Measurements from ENCODE around the gene CCNB1IP1.
A peak's percentile ranks its signal among the peaks of the same experiment; 100 is the strongest.
"Not testable (repeated sequence)": the region's sequence is repeated elsewhere in the genome, so short reads cannot be mapped to it uniquely, and the experiment has no call there.

Gene CCNB1IP1

GRCh38 chr14:20332788-20333493 is at the start of gene CCNB1IP1:
Gene CCNB1IP1, minus strand, starts transcription at chr14:20333279. Its CDS starts 16,756 bp downstream, at chr14:20316523.
- no peaks in the 10 kb centered on the region for H3K9me3 ChIP-seq (ENCODE audit: control insufficient read depth in 1 of 2, low read length in 2 of 2)
- peak within 1 kb of the TSS; percentile 99 for H3K27ac ChIP-seq (ENCODE audit: low read length)
- peaks cover 8 to 14% of the 10 kb centered on the region in 2 donors for H3K4me1 ChIP-seq (ENCODE audit: control insufficient read depth in 1 of 2, insufficient read depth in 2 of 2, low read length in 2 of 2)
- peaks cover 0 to 5% of the 10 kb centered on the region in 2 donors for H3K36me3 ChIP-seq (ENCODE audit: control insufficient read depth in 1 of 2, insufficient read depth in 2 of 2, low read length in 2 of 2)
- peak within 1 kb of the TSS; percentile 69 to 100 for H3K4me3 ChIP-seq (ENCODE audit: low read depth in 1 of 2, low read length in 2 of 2)
- H3K27me3 ChIP-seq (ENCODE audit: low read depth, low read length) = no peaks in the 10 kb centered on the region

GRCh38 chr14:20382526-20382925 is 49.4 kb upstream of the CCNB1IP1 start:
- H3K36me3 ChIP-seq (ENCODE audit: control insufficient read depth in 1 of 2, insufficient read depth in 2 of 2, low read length in 2 of 2) = peaks cover 77 to 94% of the 10 kb centered on the region in 2 donors

GRCh38 chr14:20381341-20381740 is 48.3 kb upstream of the CCNB1IP1 start:
- H3K4me1 ChIP-seq (ENCODE audit: control insufficient read depth in 1 of 2, insufficient read depth in 2 of 2, low read length in 2 of 2) = no peaks in the 10 kb centered on the region
- peaks cover 80 to 97% of the 10 kb centered on the region in 2 donors for H3K36me3 ChIP-seq (ENCODE audit: control insufficient read depth in 1 of 2, insufficient read depth in 2 of 2, low read length in 2 of 2)
- no peaks in the 10 kb centered on the region for H3K27me3 ChIP-seq (ENCODE audit: low read depth, low read length)
- no peak overlapping the region for H3K4me3 ChIP-seq (ENCODE audit: low read depth in 1 of 2, low read length in 2 of 2)
- no peaks in the 10 kb centered on the region for H3K9me3 ChIP-seq (ENCODE audit: control insufficient read depth in 1 of 2, low read length in 2 of 2)
- no peak overlapping the region for H3K27ac ChIP-seq (ENCODE audit: low read length)

More at GRCh38 chr14:20382526-20382925, 49.4 kb upstream of the CCNB1IP1 start:
- Histone ChIP-seq H3K4me1 (ENCODE audit: control insufficient read depth in 1 of 2, insufficient read depth in 2 of 2, low read length in 2 of 2) (no peaks in the 10 kb centered on the region), H3K4me3 (ENCODE audit: low read depth in 1 of 2, low read length in 2 of 2) (no peak overlapping the region), H3K9me3 (ENCODE audit: control insufficient read depth in 1 of 2, low read length in 2 of 2) (no peaks in the 10 kb centered on the region), H3K27ac (ENCODE audit: low read length) (no peak overlapping the region), H3K27me3 (ENCODE audit: low read depth, low read length) (no peaks in the 10 kb centered on the region)

- Histone ChIP-seq H3K36me3 (ENCODE audit: control insufficient read depth in 1 of 2, insufficient read depth in 2 of 2, low read length in 2 of 2) (peaks cover 79 to 97% of the 10 kb centered on the region in 2 donors), H3K4me1 (ENCODE audit: control insufficient read depth in 1 of 2, insufficient read depth in 2 of 2, low read length in 2 of 2) (no peaks in the 10 kb centered on the region), H3K4me3 (ENCODE audit: low read depth in 1 of 2, low read length in 2 of 2) (no peak overlapping the region), H3K9me3 (ENCODE audit: control insufficient read depth in 1 of 2, low read length in 2 of 2) (no peaks in the 10 kb centered on the region), H3K27ac (ENCODE audit: low read length) (no peak overlapping the region), H3K27me3 (ENCODE audit: low read depth, low read length) (no peaks in the 10 kb centered on the region)
These were observed 47.6 kb upstream of the CCNB1IP1 start for GRCh38 chr14:20380681-20381080.

GRCh38 chr14:20379743-20380142 is 46.7 kb upstream of the CCNB1IP1 start:
- peaks cover 75 to 99% of the 10 kb centered on the region in 2 donors for H3K36me3 ChIP-seq (ENCODE audit: control insufficient read depth in 1 of 2, insufficient read depth in 2 of 2, low read length in 2 of 2)

GRCh38 chr14:20377171-20377570 is 44.1 kb upstream of the CCNB1IP1 start:
- no peak overlapping the region for H3K27ac ChIP-seq (ENCODE audit: low read length)

More at GRCh38 chr14:20379743-20380142, 46.7 kb upstream of the CCNB1IP1 start:
- H3K4me3 ChIP-seq (ENCODE audit: low read depth in 1 of 2, low read length in 2 of 2) = no peak overlapping the region
- no peaks in the 10 kb centered on the region for H3K9me3 ChIP-seq (ENCODE audit: control insufficient read depth in 1 of 2, low read length in 2 of 2)
- H3K4me1 ChIP-seq (ENCODE audit: control insufficient read depth in 1 of 2, insufficient read depth in 2 of 2, low read length in 2 of 2) = no peaks in the 10 kb centered on the region
- H3K27ac ChIP-seq (ENCODE audit: low read length) = no peak overlapping the region
- no peaks in the 10 kb centered on the region for H3K27me3 ChIP-seq (ENCODE audit: low read depth, low read length)

GRCh38 chr14:20376071-20376588 is 43.1 kb upstream of the CCNB1IP1 start:
- Histone ChIP-seq H3K27me3 (ENCODE audit: low read depth, low read length) (no peaks in the 10 kb centered on the region), H3K27ac (ENCODE audit: low read length) (peak overlapping the region; percentile 64), H3K4me3 (ENCODE audit: low read depth in 1 of 2, low read length in 2 of 2) (no peak overlapping the region), H3K9me3 (ENCODE audit: control insufficient read depth in 1 of 2, low read length in 2 of 2) (no peaks in the 10 kb centered on the region), H3K36me3 (ENCODE audit: control insufficient read depth in 1 of 2, insufficient read depth in 2 of 2, low read length in 2 of 2) (peaks cover 75 to 98% of the 10 kb centered on the region in 2 donors), H3K4me1 (ENCODE audit: control insufficient read depth in 1 of 2, insufficient read depth in 2 of 2, low read length in 2 of 2) (no peaks in the 10 kb centered on the region)

More at GRCh38 chr14:20377171-20377570, 44.1 kb upstream of the CCNB1IP1 start:
- H3K4me3 ChIP-seq (ENCODE audit: low read depth in 1 of 2, low read length in 2 of 2) = no peak overlapping the region
- peaks cover 75 to 98% of the 10 kb centered on the region in 2 donors for H3K36me3 ChIP-seq (ENCODE audit: control insufficient read depth in 1 of 2, insufficient read depth in 2 of 2, low read length in 2 of 2)
- no peaks in the 10 kb centered on the region for H3K27me3 ChIP-seq (ENCODE audit: low read depth, low read length)
- H3K4me1 ChIP-seq (ENCODE audit: control insufficient read depth in 1 of 2, insufficient read depth in 2 of 2, low read length in 2 of 2) = no peaks in the 10 kb centered on the region
- H3K9me3 ChIP-seq (ENCODE audit: control insufficient read depth in 1 of 2, low read length in 2 of 2) = no peaks in the 10 kb centered on the region

- no peaks in the 10 kb centered on the region for H3K27me3 ChIP-seq (ENCODE audit: low read depth, low read length)
- H3K4me1 ChIP-seq (ENCODE audit: control insufficient read depth in 1 of 2, insufficient read depth in 2 of 2, low read length in 2 of 2) = no peaks in the 10 kb centered on the region
- H3K9me3 ChIP-seq (ENCODE audit: control insufficient read depth in 1 of 2, low read length in 2 of 2) = no peaks in the 10 kb centered on the region
- peak overlapping the region; percentile 28 for H3K27ac ChIP-seq (ENCODE audit: low read length)
- peaks cover 76 to 98% of the 10 kb centered on the region in 2 donors for H3K36me3 ChIP-seq (ENCODE audit: control insufficient read depth in 1 of 2, insufficient read depth in 2 of 2, low read length in 2 of 2)
- H3K4me3 ChIP-seq (ENCODE audit: low read depth in 1 of 2, low read length in 2 of 2) = no peak overlapping the region
These were observed 42.4 kb upstream of the CCNB1IP1 start for GRCh38 chr14:20375471-20375870.

GRCh38 chr14:20372796-20373195 is 39.7 kb upstream of the CCNB1IP1 start:
- Histone ChIP-seq H3K36me3 (ENCODE audit: control insufficient read depth in 1 of 2, insufficient read depth in 2 of 2, low read length in 2 of 2) (peaks cover 73 to 98% of the 10 kb centered on the region in 2 donors), H3K4me3 (ENCODE audit: low read depth in 1 of 2, low read length in 2 of 2) (no peak overlapping the region), H3K9me3 (ENCODE audit: control insufficient read depth in 1 of 2, low read length in 2 of 2) (no peaks in the 10 kb centered on the region), H3K27me3 (ENCODE audit: low read depth, low read length) (no peaks in the 10 kb centered on the region), H3K27ac (ENCODE audit: low read length) (no peak overlapping the region), H3K4me1 (ENCODE audit: control insufficient read depth in 1 of 2, insufficient read depth in 2 of 2, low read length in 2 of 2) (no peaks in the 10 kb centered on the region)

GRCh38 chr14:20365928-20366327 is 32.8 kb upstream of the CCNB1IP1 start:
- Histone ChIP-seq H3K27ac (ENCODE audit: low read length) (no peak overlapping the region), H3K9me3 (ENCODE audit: control insufficient read depth in 1 of 2, low read length in 2 of 2) (no peaks in the 10 kb centered on the region), H3K4me1 (ENCODE audit: control insufficient read depth in 1 of 2, insufficient read depth in 2 of 2, low read length in 2 of 2) (no peaks in the 10 kb centered on the region), H3K36me3 (ENCODE audit: control insufficient read depth in 1 of 2, insufficient read depth in 2 of 2, low read length in 2 of 2) (peaks cover 42 to 70% of the 10 kb centered on the region in 2 donors), H3K4me3 (ENCODE audit: low read depth in 1 of 2, low read length in 2 of 2) (no peak overlapping the region), H3K27me3 (ENCODE audit: low read depth, low read length) (no peaks in the 10 kb centered on the region)

- not testable (repeated sequence) for H3K4me3 ChIP-seq (ENCODE audit: low read depth in 1 of 2, low read length in 2 of 2); H3K27ac ChIP-seq (ENCODE audit: low read length); H3K9me3 ChIP-seq (ENCODE audit: control insufficient read depth in 1 of 2, low read length in 2 of 2); H3K4me1 ChIP-seq (ENCODE audit: control insufficient read depth in 1 of 2, insufficient read depth in 2 of 2, low read length in 2 of 2); H3K27me3 ChIP-seq (ENCODE audit: low read depth, low read length)
- H3K36me3 ChIP-seq (ENCODE audit: control insufficient read depth in 1 of 2, insufficient read depth in 2 of 2, low read length in 2 of 2) = peaks cover 42 to 54% of the 10 kb centered on the region in 2 donors
These were observed 25.4 kb upstream of the CCNB1IP1 start for GRCh38 chr14:20358474-20358873.

Measured in muscle layer of duodenum (tissue), 2 donors.